HEK293T (cell line): Measurements from ENCODE around the gene ISL1.

ENCODE experiments used
- CTCF ChIA-PET: fragments of 350-600 bp; formaldehyde crosslinking; extraction: SDS; loops from one replicate; lab custom pipeline; 2021; ENCODE audit warnings: antibody characterized with exemption, inconsistent platforms; lab: Yijun Ruan, JAX
- POLR2A ChIA-PET: fragments of 350-600 bp; formaldehyde crosslinking; extraction: SDS; loops from one replicate; lab custom pipeline; 2020; ENCODE audit warnings: antibody characterized with exemption, inconsistent platforms; lab: Yijun Ruan, JAX
- DNase-seq: peaks from one replicate; pipeline ENCODE4 v3.0.0; 2012; ENCODE audit warnings: mixed read lengths; ENCODE audit errors: extremely low spot score
- ARNT ChIP-seq: fragments of 450-650 bp; IDR thresholded peaks from 2 replicates; pipeline ENCODE4 v1.6.1; 2017; ENCODE audit warnings: mild to moderate bottlenecking
- BHLHE40 ChIP-seq: fragments of 450-650 bp; IDR thresholded peaks from 2 replicates; pipeline ENCODE4 v1.6.1; 2016; ENCODE audit warnings: mild to moderate bottlenecking, moderate library complexity, borderline replicate concordance
- CTBP1 ChIP-seq: fragments of 450-650 bp; IDR thresholded peaks from 2 replicates; pipeline ENCODE4 v1.6.1; 2016; ENCODE audit warnings: borderline replicate concordance
- ELF4 ChIP-seq: fragments of 450-650 bp; IDR thresholded peaks from 2 replicates; pipeline ENCODE4 v1.6.1; 2017; ENCODE audit warnings: antibody characterized with exemption
- FOXA1 ChIP-seq: fragments of 450-650 bp; IDR thresholded peaks from 2 replicates; pipeline ENCODE4 v1.6.1; 2016; ENCODE audit warnings: mild to moderate bottlenecking
- FOXK2 ChIP-seq: fragments of 450-650 bp; IDR thresholded peaks from 2 replicates; pipeline ENCODE4 v1.6.1; 2016; ENCODE audit warnings: mild to moderate bottlenecking
- FOXM1 ChIP-seq: fragments of 450-650 bp; IDR thresholded peaks from 2 replicates; pipeline ENCODE4 v1.6.1; 2017; ENCODE audit warnings: mild to moderate bottlenecking, borderline replicate concordance
- HDGF ChIP-seq: fragments of 450-650 bp; IDR thresholded peaks from 2 replicates; pipeline ENCODE4 v1.6.1; 2017; ENCODE audit warnings: antibody characterized with exemption, borderline replicate concordance
- L3MBTL2 ChIP-seq: fragments of 450-650 bp; conservative IDR thresholded peaks from 2 replicates; pipeline ENCODE4 v1.6.1; 2016; ENCODE audit warnings: mild to moderate bottlenecking
- LEF1 ChIP-seq: fragments of 450-650 bp; IDR thresholded peaks from 2 replicates; pipeline ENCODE4 v1.6.1; 2017; ENCODE audit warnings: mild to moderate bottlenecking, borderline replicate concordance
- PKNOX1 ChIP-seq: fragments of 450-650 bp; IDR thresholded peaks from 2 replicates; pipeline ENCODE4 v1.6.1; 2016
- SP1 ChIP-seq: fragments of 450-650 bp; IDR thresholded peaks from 2 replicates; pipeline ENCODE4 v1.6.1; 2017
- SUZ12 ChIP-seq: fragments of 450-650 bp; IDR thresholded peaks from 2 replicates; pipeline ENCODE4 v1.6.1; 2016; ENCODE audit warnings: mild to moderate bottlenecking
- TARDBP ChIP-seq: fragments of 450-650 bp; IDR thresholded peaks from 2 replicates; pipeline ENCODE4 v1.6.1; 2016
- ZNF384 ChIP-seq: fragments of 450-650 bp; IDR thresholded peaks from 2 replicates; pipeline ENCODE4 v1.6.1; 2016

The ISL1 gene

GRCh38 chr5:51380603-51381207, 2.5 kb upstream of the ISL1 start:
- ChIA-PET CTCF (interaction anchor here (0.6 to 1.2 kb wide), 4 partner anchors 12 to 422 kb away, joined by 3 read pairs; no protein-coding TSS in a partner anchor), POLR2A (no interaction called here)
- DNase-seq: no peak
- TF ChIP-seq ARNT (no peak), PKNOX1 (peak; percentile 31; the same call in 1 of the 2 replicates)

- DNase-seq: no peak
- ChIA-PET CTCF (interaction anchor here (0.9 to 1.2 kb wide), 2 partner anchors 11 to 424 kb away, joined by 3 read pairs; no protein-coding TSS in a partner anchor), POLR2A (interaction anchor here (0.6 to 3.0 kb wide), 5 partner anchors 9 to 417 kb away, joined by 3 to 14 read pairs (median 3); no protein-coding TSS in a partner anchor)
- TF ChIP-seq L3MBTL2 (0 out of 2 replicates have a peak, but pooled peaks have one; percentile 12), LEF1 (no peak)
Observed at GRCh38 chr5:51381761-51382474, 1.3 kb upstream of the ISL1 start.

GRCh38 chr5:51382521-51383130, 622 bp upstream of the ISL1 start:
- DNase-seq: no peak
- TF ChIP-seq L3MBTL2 (no peak; the same call in 1 of the 2 replicates), ARNT (no peak), SUZ12 (no peak), HDGF (no peak), LEF1 (no peak), TARDBP (no peak), PKNOX1 (no peak), SP1 (no peak), BHLHE40 (no peak), CTBP1 (no peak; the same call in 1 of the 2 replicates), FOXK2 (no peak), FOXM1 (no peak)
- ChIA-PET CTCF (interaction anchor here (0.7 kb wide), 1 partner anchor 48 kb away, joined by 4 read pairs; no protein-coding TSS in a partner anchor), POLR2A (interaction anchor here (0.6 to 3.0 kb wide), 9 partner anchors 8 to 417 kb away, joined by 3 to 14 read pairs (median 4); no protein-coding TSS in a partner anchor)

- DNase-seq: no peak
- ChIA-PET CTCF (no interaction called here), POLR2A (interaction anchor here (1.6 to 3.0 kb wide), 2 partner anchors 14 to 105 kb away, joined by 4 to 14 read pairs; no protein-coding TSS in a partner anchor)
- TF ChIP-seq HDGF (no peak), L3MBTL2 (peak; percentile 41; the same call in 1 of the 2 replicates), FOXA1 (no peak), LEF1 (no peak), BHLHE40 (no peak), CTBP1 (no peak), ZNF384 (peak; percentile 51; the same call in 1 of the 2 replicates)
Observed at GRCh38 chr5:51384281-51384840, 1.1 kb downstream of the ISL1 start.

GRCh38 chr5:51385216-51385615, 2.0 kb downstream of the ISL1 start:
- ChIA-PET CTCF (no interaction called here), POLR2A (no interaction called here)
- no peak for TF ChIP-seq HDGF
- no peak for TF ChIP-seq SP1
- no peak for TF ChIP-seq FOXM1
- TF ChIP-seq PKNOX1: no peak
- no peak for TF ChIP-seq ELF4
- no peak for TF ChIP-seq L3MBTL2
- TF ChIP-seq TARDBP: no peak
- TF ChIP-seq BHLHE40: no peak
- no peak for TF ChIP-seq SUZ12
- no peak for TF ChIP-seq ARNT
- TF ChIP-seq FOXK2: no peak
- no peak for TF ChIP-seq CTBP1
- TF ChIP-seq ZNF384: no peak
- TF ChIP-seq FOXA1: no peak
- no peak for TF ChIP-seq LEF1
- no peak for DNase-seq
